ENCODE results near the gene MAN1A1. TPM values are rescaled to one million over a fixed set of nuclear protein-coding genes. Genes with fewer than 3 reads are reported as not detected.

Gene MAN1A1
- polyA plus RNA-seq, 1 donor (not counting 4 experiments of a cell fraction or from before 2014, with no cell fraction given) = 20.2 TPM

- Histone ChIP-seq H4K20me1 (ENCODE audit: control insufficient read depth, extremely low read depth, insufficient read depth, low read length) (no peaks in the 10 kb centered on the region), H2AFZ (ENCODE audit: control insufficient read depth, low read length) (no peak overlapping the region), H3K79me2 (ENCODE audit: control insufficient read depth, insufficient read depth, low read length) (no peaks in the 10 kb centered on the region), H3K9me1 (ENCODE audit: control insufficient read depth, extremely low read depth, insufficient read depth, low read length) (no peaks in the 10 kb centered on the region), H3K9ac (ENCODE audit: control insufficient read depth, extremely low read depth, insufficient read depth, low read length) (no peak overlapping the region), H3K27me3 (ENCODE audit: control insufficient read depth, extremely low read depth, insufficient read depth, low read length) (no peaks in the 10 kb centered on the region), H3K9me3 (ENCODE audit: control insufficient read depth, low read depth, low read length) (no peaks in the 10 kb centered on the region), H3K4me3 (ENCODE audit: control insufficient read depth in 2 of 3, extremely low read depth in 1 of 3, insufficient read depth in 2 of 3, low read depth in 1 of 3, low read length in 3 of 3) (no peak overlapping the region), H3K4me2 (ENCODE audit: control insufficient read depth, extremely low read depth, insufficient read depth, low read depth, low read length) (no peak overlapping the region), H3K4me1 (ENCODE audit: control insufficient read depth, extremely low read depth, insufficient read depth, low read length) (peaks cover 10% of the 10 kb centered on the region), H3K36me3 (ENCODE audit: control insufficient read depth in 2 of 2, extremely low read depth in 1 of 2, insufficient read depth in 2 of 2, low read length in 2 of 2) (no peaks in the 10 kb centered on the region), H3K27ac (ENCODE audit: control insufficient read depth, insufficient read depth, low read length) (no peak overlapping the region)
- no peak for DNase-seq (ENCODE audit: low read depth, low spot score)
- TF ChIP-seq, protein P1, sequence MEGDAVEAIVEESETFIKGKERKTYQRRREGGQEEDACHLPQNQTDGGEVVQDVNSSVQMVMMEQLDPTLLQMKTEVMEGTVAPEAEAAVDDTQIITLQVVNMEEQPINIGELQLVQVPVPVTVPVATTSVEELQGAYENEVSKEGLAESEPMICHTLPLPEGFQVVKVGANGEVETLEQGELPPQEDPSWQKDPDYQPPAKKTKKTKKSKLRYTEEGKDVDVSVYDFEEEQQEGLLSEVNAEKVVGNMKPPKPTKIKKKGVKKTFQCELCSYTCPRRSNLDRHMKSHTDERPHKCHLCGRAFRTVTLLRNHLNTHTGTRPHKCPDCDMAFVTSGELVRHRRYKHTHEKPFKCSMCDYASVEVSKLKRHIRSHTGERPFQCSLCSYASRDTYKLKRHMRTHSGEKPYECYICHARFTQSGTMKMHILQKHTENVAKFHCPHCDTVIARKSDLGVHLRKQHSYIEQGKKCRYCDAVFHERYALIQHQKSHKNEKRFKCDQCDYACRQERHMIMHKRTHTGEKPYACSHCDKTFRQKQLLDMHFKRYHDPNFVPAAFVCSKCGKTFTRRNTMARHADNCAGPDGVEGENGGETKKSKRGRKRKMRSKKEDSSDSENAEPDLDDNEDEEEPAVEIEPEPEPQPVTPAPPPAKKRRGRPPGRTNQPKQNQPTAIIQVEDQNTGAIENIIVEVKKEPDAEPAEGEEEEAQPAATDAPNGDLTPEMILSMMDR (optimal IDR thresholded peaks at IDR 0.05 in 1 of 3, IDR thresholded peaks at IDR 0.05 in 1 of 3, conservative IDR thresholded peaks at IDR 0.05 in 1 of 3; ENCODE audit: extremely low read depth in 1 of 3, insufficient read depth in 2 of 3, low read length in 3 of 3) = no peak
- no peak for TF ChIP-seq EZH2 (IDR thresholded peaks at IDR 0.05; ENCODE audit: low read length)
- FAIRE-seq = no peak
- dilution Hi-C loops (cut with MboI; ENCODE audit: extremely low pct_ligation_motif_present, low sequenced_read_pairs) = no loop called here
Observed at GRCh38 chr6:119140196-119141140, 209.1 kb downstream of the MAN1A1 start.

- no peak for TF ChIP-seq EZH2 (IDR thresholded peaks at IDR 0.05; ENCODE audit: low read length)
- TF ChIP-seq, protein P1 (optimal IDR thresholded peaks at IDR 0.05 in 1 of 3, IDR thresholded peaks at IDR 0.05 in 1 of 3, conservative IDR thresholded peaks at IDR 0.05 in 1 of 3; ENCODE audit: extremely low read depth in 1 of 3, insufficient read depth in 2 of 3, low read length in 3 of 3) = no peak
- DNase-seq (ENCODE audit: low read depth, low spot score) (no peak), FAIRE-seq (no peak)
- Histone ChIP-seq H3K9me1 (ENCODE audit: control insufficient read depth, extremely low read depth, insufficient read depth, low read length) (no peaks in the 10 kb centered on the region), H2AFZ (ENCODE audit: control insufficient read depth, low read length) (no peak overlapping the region), H3K4me2 (ENCODE audit: control insufficient read depth, extremely low read depth, insufficient read depth, low read depth, low read length) (no peak overlapping the region), H3K9me3 (ENCODE audit: control insufficient read depth, low read depth, low read length) (no peaks in the 10 kb centered on the region), H3K27me3 (ENCODE audit: control insufficient read depth, extremely low read depth, insufficient read depth, low read length) (no peaks in the 10 kb centered on the region), H3K4me3 (ENCODE audit: control insufficient read depth in 2 of 3, extremely low read depth in 1 of 3, insufficient read depth in 2 of 3, low read depth in 1 of 3, low read length in 3 of 3) (no peak overlapping the region), H3K27ac (ENCODE audit: control insufficient read depth, insufficient read depth, low read length) (no peak overlapping the region), H3K36me3 (ENCODE audit: control insufficient read depth in 2 of 2, extremely low read depth in 1 of 2, insufficient read depth in 2 of 2, low read length in 2 of 2) (no peaks in the 10 kb centered on the region), H3K79me2 (ENCODE audit: control insufficient read depth, insufficient read depth, low read length) (no peaks in the 10 kb centered on the region), H3K4me1 (ENCODE audit: control insufficient read depth, extremely low read depth, insufficient read depth, low read length) (peaks cover 10% of the 10 kb centered on the region), H3K9ac (ENCODE audit: control insufficient read depth, extremely low read depth, insufficient read depth, low read length) (no peak overlapping the region), H4K20me1 (ENCODE audit: control insufficient read depth, extremely low read depth, insufficient read depth, low read length) (no peaks in the 10 kb centered on the region)
- dilution Hi-C loops (cut with MboI; ENCODE audit: extremely low pct_ligation_motif_present, low sequenced_read_pairs) = no loop called here
Observed at GRCh38 chr6:119138906-119139541, 210.5 kb downstream of the MAN1A1 start.

Data from keratinocyte (primary cell).